Testis (tissue), 2 donors: ENCODE data around the gene PXYLP1.

ENCODE experiments used
- POLR2A ChIP-seq: fragments of 450-650 bp; IDR thresholded peaks from one replicate; pipeline ENCODE4 v1.6.1; 2017; ENCODE audit warnings: antibody characterized with exemption, mild to moderate bottlenecking, moderate library complexity
- TF ChIP-seq, protein P1 (sequence below), 3 experiments: fragments of 450-650 bp in 2 of 3; fragments of 200-600 bp in 1 of 3; sonication (generic) in 1 of 3; IDR thresholded peaks; one replicate each; pipeline ENCODE4 v1.5.1; 2016 to 2019; ENCODE audit warnings: antibody characterized with exemption in 3 of 3, mild to moderate bottlenecking in 2 of 3, moderate library complexity in 1 of 3

DNA sequence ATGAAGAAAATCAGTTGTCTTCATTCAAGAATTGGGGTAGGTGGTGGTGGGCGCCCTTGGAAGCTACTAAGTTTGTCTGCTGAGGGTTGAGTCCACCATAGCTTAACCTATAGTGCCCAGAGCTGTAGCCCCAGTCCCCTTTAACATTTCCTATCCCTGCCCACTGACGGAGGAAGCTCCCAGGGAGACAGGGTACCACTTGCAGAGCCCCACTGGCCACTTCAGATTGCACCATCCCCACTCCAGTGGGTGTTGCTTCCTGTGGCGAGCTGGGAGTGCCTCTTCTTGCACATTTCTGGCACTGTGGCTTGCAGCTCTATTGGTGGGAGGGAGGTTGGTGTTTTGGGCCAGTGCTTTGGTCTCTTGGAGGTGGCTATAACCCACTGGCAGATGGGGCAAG lies 2.7 kb downstream of the PXYLP1 start:
- no peak for TF ChIP-seq POLR2A
- TF ChIP-seq, protein P1, sequence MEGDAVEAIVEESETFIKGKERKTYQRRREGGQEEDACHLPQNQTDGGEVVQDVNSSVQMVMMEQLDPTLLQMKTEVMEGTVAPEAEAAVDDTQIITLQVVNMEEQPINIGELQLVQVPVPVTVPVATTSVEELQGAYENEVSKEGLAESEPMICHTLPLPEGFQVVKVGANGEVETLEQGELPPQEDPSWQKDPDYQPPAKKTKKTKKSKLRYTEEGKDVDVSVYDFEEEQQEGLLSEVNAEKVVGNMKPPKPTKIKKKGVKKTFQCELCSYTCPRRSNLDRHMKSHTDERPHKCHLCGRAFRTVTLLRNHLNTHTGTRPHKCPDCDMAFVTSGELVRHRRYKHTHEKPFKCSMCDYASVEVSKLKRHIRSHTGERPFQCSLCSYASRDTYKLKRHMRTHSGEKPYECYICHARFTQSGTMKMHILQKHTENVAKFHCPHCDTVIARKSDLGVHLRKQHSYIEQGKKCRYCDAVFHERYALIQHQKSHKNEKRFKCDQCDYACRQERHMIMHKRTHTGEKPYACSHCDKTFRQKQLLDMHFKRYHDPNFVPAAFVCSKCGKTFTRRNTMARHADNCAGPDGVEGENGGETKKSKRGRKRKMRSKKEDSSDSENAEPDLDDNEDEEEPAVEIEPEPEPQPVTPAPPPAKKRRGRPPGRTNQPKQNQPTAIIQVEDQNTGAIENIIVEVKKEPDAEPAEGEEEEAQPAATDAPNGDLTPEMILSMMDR (IDR thresholded peaks at IDR 0.05), result no peak
